Measurements from ENCODE around the gene GPR89B.
"Not testable (repeated sequence)": the region's sequence is repeated elsewhere in the genome, so short reads cannot be mapped to it uniquely, and the experiment has no call there.

The GPR89B gene

DNA sequence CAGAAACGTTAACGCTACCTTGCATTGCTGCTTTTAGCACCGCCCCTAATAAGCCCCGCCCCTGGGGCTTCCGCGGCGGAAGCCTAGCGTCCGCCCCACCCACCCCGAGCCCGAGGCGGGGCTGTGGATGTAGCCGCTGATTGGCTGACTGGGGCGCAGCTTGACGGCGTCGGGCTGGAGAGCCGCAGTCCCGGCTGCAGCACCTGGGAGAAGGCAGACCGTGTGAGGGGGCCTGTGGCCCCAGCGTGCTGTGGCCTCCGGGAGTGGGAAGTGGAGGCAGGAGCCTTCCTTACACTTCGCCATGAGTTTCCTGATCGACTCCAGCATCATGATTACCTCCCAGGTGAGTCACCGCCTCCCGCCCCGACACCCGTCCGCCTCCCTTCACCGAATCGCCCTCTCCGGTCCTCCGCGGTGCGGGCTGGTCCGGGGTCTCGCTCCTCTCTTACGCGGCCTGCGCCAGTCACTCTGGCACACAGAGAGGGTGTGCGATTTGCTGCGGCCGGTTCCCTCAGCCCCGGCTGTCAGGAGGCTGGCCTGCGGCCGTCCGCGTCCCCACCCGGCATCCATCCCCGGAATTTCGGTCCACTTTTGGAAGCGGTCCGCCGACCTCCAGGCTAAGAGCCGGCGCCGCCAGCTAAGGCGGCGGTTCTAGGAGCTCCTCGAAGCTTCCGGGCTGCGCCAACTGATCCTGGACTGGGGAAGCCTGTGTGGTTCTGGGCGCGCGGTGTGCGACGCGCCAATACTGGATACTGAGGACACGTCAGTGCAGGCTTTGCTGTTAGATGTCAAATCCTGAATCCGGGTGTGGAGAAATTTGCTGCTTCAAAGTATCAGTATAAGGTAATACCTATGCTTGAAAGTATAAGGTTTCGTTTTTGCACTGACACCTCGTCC is at the start of gene GPR89B:
Gene GPR89B, plus strand, starts transcription at position 185 of the 897 bp plus-strand sequence. Its CDS starts 117 bp downstream, at position 302.
- H3K4me3 Mint-ChIP-seq = peak within 1 kb of the TSS; percentile 79
- H3K27ac Mint-ChIP-seq = peak within 1 kb of the TSS; percentile 85
- peaks cover 28% of the 10 kb centered on the region for H3K4me1 Mint-ChIP-seq
- CTCF ChIA-PET, H3K27me3 Mint-ChIP-seq, H3K9me3 Mint-ChIP-seq, H3K36me3 Mint-ChIP-seq: not testable (repeated sequence)
- DNase-seq = peak; percentile 96

DNA sequence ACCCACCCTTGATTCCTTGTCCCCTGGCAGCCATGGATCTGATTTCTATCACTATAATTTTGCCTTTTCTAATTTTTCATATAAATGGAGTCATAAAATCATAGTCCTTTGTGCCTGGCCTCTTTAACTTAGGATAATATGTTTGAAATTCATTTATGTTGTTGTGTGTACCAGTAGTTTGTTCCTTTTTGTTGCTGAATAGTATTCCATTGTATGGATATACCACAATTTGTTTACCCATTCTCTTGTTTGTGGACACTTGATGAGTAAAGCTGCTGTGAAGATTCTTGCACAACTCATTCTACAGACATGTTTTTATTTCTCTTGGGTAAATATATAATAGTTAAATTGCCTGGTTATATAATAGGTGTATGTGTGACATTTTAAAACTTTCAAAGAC is 48.3 kb upstream of the GPR89B start:
- peaks cover 3% of the 10 kb centered on the region for H3K9me3 Mint-ChIP-seq
- H3K36me3 Mint-ChIP-seq = no peaks in the 10 kb centered on the region
- no peak for DNase-seq
- no peak overlapping the region for H3K27ac Mint-ChIP-seq
- H3K27me3 Mint-ChIP-seq = peaks cover 18% of the 10 kb centered on the region
- no peak overlapping the region for H3K4me3 Mint-ChIP-seq
- CTCF ChIA-PET = no interaction called here
- no peaks in the 10 kb centered on the region for H3K4me1 Mint-ChIP-seq

DNA sequence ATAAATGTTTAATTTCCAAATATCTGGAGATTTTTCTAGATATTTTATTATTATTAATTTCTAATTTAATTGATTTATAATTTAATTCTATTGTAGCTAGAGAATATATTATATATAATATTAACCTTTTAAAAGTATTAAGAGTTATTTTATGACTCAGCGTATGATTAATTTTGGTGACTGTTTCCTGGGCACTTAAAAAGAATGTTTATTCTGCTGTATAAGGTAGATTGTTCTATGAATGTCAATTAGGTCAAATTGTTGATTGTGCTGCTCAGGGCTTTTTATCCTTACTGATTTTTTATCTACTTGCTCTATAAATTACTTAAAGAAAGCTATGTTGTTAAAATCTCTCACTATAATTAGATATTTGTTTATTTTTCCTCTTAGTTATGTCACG is 45.7 kb upstream of the GPR89B start:
- CTCF ChIA-PET = interaction anchor here (0.6 to 1.4 kb wide), 2 partner anchors 9 to 10 kb away, joined by 3 to 4 read pairs; no protein-coding TSS in a partner anchor
- no peaks in the 10 kb centered on the region for H3K36me3 Mint-ChIP-seq
- no peaks in the 10 kb centered on the region for H3K4me1 Mint-ChIP-seq
- H3K4me3 Mint-ChIP-seq = no peak overlapping the region
- no peak for DNase-seq
- H3K27me3 Mint-ChIP-seq = peaks cover 16% of the 10 kb centered on the region
- H3K9me3 Mint-ChIP-seq = peaks cover 3% of the 10 kb centered on the region
- no peak overlapping the region for H3K27ac Mint-ChIP-seq

DNA sequence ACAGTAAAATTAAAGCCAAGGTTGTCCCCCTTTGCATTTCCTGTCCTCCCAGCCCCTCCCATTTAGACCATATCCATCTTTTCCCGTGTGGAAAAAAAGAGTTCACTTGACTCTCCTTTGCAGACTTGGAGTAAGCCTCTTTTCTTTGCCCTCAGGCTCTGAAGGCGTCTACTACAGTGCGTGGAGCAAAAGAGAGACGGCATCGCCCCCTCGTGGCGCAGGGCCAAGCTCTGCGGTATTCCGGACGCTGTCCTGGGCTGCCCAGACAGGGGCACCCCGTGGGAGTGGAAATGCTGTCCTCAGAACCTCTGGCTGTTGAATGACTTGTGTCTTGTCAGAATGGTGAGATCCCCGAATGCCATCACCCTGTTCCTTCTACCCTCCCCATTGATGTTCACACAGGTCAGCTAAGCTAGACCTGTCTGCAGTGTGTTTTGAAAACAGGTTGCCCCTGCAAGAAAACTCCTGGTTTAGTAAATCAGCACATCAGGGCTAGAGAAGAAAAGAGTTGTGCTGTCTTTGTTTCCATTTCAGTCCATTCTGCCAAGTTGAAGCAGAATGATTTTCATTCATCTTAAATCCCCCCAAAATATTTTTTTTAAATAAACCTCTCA is 37.9 kb upstream of the GPR89B start:
- peak; percentile 78 for DNase-seq
- Mint-ChIP-seq H3K4me1 (no peaks in the 10 kb centered on the region), H3K27ac (no peak overlapping the region), H3K4me3 (no peak overlapping the region), H3K9me3 (no peaks in the 10 kb centered on the region), H3K27me3 (peaks cover 8% of the 10 kb centered on the region), H3K36me3 (no peaks in the 10 kb centered on the region)
- CTCF ChIA-PET = interaction anchor here (0.7 to 1.4 kb wide), 11 partner anchors 21 to 500 kb away, joined by 3 to 6 read pairs (median 3); no protein-coding TSS in a partner anchor

DNA sequence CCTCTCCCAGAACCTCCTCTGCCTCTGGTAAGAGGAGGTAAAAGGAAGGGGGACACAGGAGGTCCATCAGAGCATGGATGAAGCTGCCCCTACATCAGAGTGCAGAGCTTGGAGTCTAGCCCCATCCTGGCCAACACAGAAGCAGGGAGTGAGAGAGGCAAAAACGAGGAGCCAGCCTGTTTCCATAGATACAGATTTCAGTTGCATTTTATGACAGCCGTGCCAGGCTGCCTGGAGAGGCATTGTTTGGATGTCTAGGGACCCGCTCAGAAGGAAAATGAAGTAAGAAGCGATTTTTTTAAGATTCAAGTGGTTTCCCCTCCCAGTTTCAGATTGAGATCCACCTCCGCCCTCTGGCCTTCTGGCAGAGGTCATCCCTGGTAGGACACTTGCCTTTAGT is 37.1 kb upstream of the GPR89B start:
- no peak overlapping the region for H3K27ac Mint-ChIP-seq
- no peaks in the 10 kb centered on the region for H3K36me3 Mint-ChIP-seq
- no peak for DNase-seq
- no peaks in the 10 kb centered on the region for H3K4me1 Mint-ChIP-seq
- H3K4me3 Mint-ChIP-seq = no peak overlapping the region
- H3K27me3 Mint-ChIP-seq = peaks cover 8% of the 10 kb centered on the region
- no peaks in the 10 kb centered on the region for H3K9me3 Mint-ChIP-seq
- CTCF ChIA-PET = interaction anchor here (0.6 to 2.5 kb wide), 7 partner anchors 8 to 400 kb away, joined by 3 to 20 read pairs (median 4); no protein-coding TSS in a partner anchor

DNA sequence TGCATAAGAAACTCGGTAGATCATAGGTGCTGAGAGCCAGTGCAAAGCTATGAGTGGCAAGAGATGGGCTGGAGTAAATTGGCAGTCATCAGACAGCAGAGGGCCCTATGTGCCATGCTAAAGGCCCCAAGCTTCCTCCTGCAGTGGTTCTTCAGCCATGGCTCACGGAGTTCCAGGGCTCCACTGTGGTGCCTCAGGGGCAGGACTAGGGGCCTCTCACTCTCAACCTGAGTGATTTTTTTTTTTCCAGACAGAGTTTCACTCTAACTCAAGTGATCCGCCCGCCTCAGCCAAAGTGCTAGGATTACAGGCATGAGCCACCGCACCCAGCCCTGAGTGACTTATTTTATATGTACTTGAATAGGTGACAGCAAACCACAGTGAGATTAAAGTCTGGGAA is 36.0 kb upstream of the GPR89B start:
- H3K36me3 Mint-ChIP-seq = no peaks in the 10 kb centered on the region
- no peaks in the 10 kb centered on the region for H3K9me3 Mint-ChIP-seq
- CTCF ChIA-PET = interaction anchor here (0.8 to 2.9 kb wide), 25 partner anchors 9 to 619 kb away, joined by 3 to 20 read pairs (median 5); no protein-coding TSS in a partner anchor
- no peak overlapping the region for H3K4me3 Mint-ChIP-seq
- no peak overlapping the region for H3K27ac Mint-ChIP-seq
- H3K27me3 Mint-ChIP-seq = peaks cover 4% of the 10 kb centered on the region
- no peaks in the 10 kb centered on the region for H3K4me1 Mint-ChIP-seq
- DNase-seq = peak; percentile 28

- Mint-ChIP-seq H3K27me3 (peaks cover 4% of the 10 kb centered on the region), H3K4me1 (no peaks in the 10 kb centered on the region), H3K4me3 (no peak overlapping the region), H3K27ac (no peak overlapping the region), H3K36me3 (no peaks in the 10 kb centered on the region), H3K9me3 (no peaks in the 10 kb centered on the region)
- CTCF ChIA-PET = interaction anchor here (0.6 to 2.9 kb wide), 35 partner anchors 8 to 619 kb away, joined by 3 to 20 read pairs (median 4); no protein-coding TSS in a partner anchor
- peak; percentile 48 for DNase-seq
Measured at GRCh38 chr1:147892731-147893214, 35.4 kb upstream of the GPR89B start.

DNA sequence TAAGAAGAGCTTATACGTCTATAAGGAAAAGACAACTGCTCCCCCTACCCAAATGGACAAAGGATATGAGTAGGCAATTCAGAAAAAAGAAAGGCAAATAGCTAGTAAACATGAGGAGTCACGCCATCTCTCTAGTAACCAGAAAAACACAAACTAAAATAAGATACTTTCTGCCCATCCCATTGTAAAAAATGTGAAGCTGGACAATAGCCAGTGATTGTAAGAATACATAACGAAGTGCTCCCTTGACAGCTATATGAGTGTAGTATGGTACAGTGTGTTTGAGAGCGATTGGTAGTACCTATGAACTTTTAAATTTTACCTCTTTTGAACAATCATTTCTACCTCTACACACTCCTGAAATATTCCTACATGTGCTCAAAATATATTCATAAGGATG is 33.1 kb upstream of the GPR89B start:
- Mint-ChIP-seq H3K27ac (no peak overlapping the region), H3K27me3 (peaks cover 16% of the 10 kb centered on the region), H3K36me3 (no peaks in the 10 kb centered on the region), H3K4me1 (no peaks in the 10 kb centered on the region), H3K4me3 (no peak overlapping the region), H3K9me3 (no peaks in the 10 kb centered on the region)
- CTCF ChIA-PET = interaction anchor here (0.7 kb wide), 1 partner anchor 576 kb away, joined by 3 read pairs; no protein-coding TSS in a partner anchor
- no peak for DNase-seq

DNA sequence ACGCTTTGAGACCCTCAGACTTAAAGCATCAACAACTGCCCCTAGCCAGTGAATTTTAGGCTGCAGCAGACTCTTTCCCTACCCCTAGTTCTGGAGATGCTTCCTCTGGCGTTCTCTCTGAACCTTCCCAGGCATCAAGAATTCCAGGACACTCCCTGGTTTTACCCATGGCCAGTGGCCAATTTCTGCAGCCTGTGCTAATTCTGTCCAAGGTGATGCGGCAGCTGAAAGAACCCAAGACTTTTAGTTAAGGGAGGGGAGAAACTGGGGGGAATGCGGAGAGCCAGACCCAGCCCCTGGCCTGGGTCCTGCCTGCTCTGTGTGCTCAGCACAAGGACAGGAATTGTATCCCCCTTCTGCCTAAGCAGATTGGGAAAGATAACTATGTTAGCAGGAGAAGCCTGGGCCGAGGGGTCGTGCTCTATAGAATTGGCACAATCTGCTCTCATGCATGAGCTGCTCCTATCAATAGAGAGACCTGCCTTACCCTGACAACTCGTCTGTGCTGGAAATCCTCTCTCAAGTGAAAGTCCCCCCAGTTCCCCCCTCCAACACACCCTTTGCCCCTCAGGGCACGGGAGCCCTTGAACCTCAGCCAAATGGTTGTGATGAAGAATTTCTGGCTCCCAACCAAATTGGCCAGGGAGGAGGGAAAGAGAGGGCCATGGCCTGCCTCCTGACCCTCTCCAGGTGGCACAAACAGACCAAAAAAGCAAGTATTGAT is 31.0 kb upstream of the GPR89B start:
- no peaks in the 10 kb centered on the region for H3K4me1 Mint-ChIP-seq
- CTCF ChIA-PET = no interaction called here
- H3K4me3 Mint-ChIP-seq = no peak overlapping the region
- H3K9me3 Mint-ChIP-seq = no peaks in the 10 kb centered on the region
- no peaks in the 10 kb centered on the region for H3K36me3 Mint-ChIP-seq
- H3K27me3 Mint-ChIP-seq = peaks cover 15% of the 10 kb centered on the region
- H3K27ac Mint-ChIP-seq = no peak overlapping the region
- DNase-seq = no peak

DNA sequence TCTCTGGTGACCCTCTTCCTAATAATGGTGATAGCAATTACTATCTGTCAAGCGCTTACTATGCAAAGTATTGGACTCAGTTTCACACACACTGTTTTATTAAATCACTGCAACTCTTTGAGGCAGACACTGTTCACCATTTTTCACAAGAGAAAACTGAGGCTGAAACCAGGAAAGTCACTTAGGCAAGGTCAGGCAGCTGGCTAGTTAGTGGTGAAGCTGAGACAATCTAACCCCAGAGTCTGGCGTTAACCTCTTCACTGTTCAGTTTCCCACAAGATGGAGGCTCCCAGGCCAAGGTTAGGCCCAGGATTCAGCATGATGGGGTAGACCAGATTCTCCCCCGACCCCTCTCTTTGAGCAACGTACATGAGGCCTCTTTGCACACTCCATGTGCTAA is 30.4 kb upstream of the GPR89B start:
- no peak for DNase-seq

DNA sequence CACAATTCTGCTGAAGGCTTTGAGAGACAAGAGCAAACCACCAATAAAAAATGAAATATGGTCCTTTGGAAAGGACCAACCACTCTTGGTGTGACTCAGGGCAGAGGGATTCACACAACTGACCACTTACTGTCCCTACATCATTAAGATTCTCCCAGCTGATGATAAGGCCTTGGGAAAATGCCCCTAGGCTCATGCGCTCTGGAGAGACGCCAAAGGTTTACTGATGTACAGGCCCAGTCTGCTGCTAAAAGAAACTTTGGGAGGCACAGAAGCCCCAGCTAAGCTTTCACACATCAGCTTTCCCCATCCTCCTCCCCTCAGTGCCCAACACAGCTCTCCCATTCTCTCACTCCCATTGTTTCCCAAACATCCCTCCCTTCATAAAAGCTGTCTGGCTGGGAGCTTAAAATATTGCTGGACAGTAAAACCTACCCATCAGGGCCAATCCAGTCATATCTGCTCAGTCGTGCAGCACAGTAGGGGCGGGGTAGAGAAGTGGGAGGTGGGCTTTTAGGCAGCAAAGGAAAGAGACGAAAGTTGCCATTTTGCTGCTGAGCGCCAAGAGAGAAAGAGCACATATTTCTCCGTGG is 25.9 kb upstream of the GPR89B start, which contains the start of gene GJA8:
Gene GJA8, plus strand, starts transcription at position 543 of the 593 bp plus-strand sequence. CDS start 5,161 bp downstream, outside the sequence.
- H3K27me3 Mint-ChIP-seq = peaks cover 22% of the 10 kb centered on the region
- H3K4me3 Mint-ChIP-seq = no peak within 1 kb of the TSS
- H3K27ac Mint-ChIP-seq = no peak within 1 kb of the TSS
- CTCF ChIA-PET = interaction anchor here (1.6 kb wide), 1 partner anchor 10 kb away, joined by 10 read pairs; no protein-coding TSS in a partner anchor
- no peaks in the 10 kb centered on the region for H3K36me3 Mint-ChIP-seq
- peaks cover 7% of the 10 kb centered on the region for H3K4me1 Mint-ChIP-seq
- no peaks in the 10 kb centered on the region for H3K9me3 Mint-ChIP-seq
- DNase-seq = no peak

More for the DNA sequence above, 30.4 kb upstream of the GPR89B start:
- Mint-ChIP-seq H3K4me1 (no peaks in the 10 kb centered on the region), H3K4me3 (no peak overlapping the region), H3K36me3 (no peaks in the 10 kb centered on the region), H3K27me3 (peaks cover 21% of the 10 kb centered on the region), H3K27ac (no peak overlapping the region), H3K9me3 (no peaks in the 10 kb centered on the region)
- CTCF ChIA-PET = no interaction called here

DNA sequence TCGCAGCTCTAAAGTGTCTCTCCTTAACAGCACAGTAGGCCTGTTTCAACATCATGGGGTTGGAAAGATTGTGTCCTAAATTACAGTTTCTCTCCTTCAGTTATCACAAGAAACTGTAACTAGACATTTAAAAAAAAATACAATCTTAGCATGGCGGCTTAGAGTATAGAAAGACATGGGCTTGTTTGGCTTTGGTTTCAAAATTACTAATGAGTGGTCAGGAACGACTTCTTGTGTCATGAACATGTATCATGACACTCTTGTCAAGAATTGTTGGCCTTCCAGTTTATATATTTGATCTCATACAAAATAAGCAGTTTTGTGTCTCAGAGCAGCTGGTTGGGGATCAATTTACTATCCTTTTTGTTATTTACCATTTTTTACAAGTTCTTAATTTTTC is 23.5 kb upstream of the GPR89B start:
- Mint-ChIP-seq H3K36me3 (no peaks in the 10 kb centered on the region), H3K9me3 (no peaks in the 10 kb centered on the region), H3K27me3 (peaks cover 25% of the 10 kb centered on the region), H3K4me3 (no peak overlapping the region), H3K27ac (no peak overlapping the region), H3K4me1 (peaks cover 7% of the 10 kb centered on the region)
- CTCF ChIA-PET = interaction anchor here (1.4 to 3.2 kb wide), 2 partner anchors 10 to 12 kb away, joined by 3 to 10 read pairs; no protein-coding TSS in a partner anchor
- DNase-seq = no peak

DNA sequence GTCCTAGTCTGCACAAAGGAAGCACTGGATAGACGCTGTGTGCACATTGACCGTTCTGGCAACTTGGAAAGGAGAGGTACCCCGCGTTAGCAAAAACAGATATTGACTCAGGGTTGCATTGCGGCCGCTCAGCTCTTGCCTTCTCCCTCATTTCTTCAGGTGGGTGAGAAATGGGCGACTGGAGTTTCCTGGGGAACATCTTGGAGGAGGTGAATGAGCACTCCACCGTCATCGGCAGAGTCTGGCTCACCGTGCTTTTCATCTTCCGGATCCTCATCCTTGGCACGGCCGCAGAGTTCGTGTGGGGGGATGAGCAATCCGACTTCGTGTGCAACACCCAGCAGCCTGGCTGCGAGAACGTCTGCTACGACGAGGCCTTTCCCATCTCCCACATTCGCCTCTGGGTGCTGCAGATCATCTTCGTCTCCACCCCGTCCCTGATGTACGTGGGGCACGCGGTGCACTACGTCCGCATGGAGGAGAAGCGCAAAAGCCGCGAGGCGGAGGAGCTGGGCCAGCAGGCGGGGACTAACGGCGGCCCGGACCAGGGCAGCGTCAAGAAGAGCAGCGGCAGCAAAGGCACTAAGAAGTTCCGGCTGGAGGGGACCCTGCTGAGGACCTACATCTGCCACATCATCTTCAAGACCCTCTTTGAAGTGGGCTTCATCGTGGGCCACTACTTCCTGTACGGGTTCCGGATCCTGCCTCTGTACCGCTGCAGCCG is 20.3 kb upstream of the GPR89B start:
- DNase-seq = no peak
- H3K27ac Mint-ChIP-seq = no peak overlapping the region
- peaks cover 14% of the 10 kb centered on the region for H3K27me3 Mint-ChIP-seq
- CTCF ChIA-PET = interaction anchor here (1.1 kb wide), 1 partner anchor 15 kb away, joined by 3 read pairs; no protein-coding TSS in a partner anchor
- no peaks in the 10 kb centered on the region for H3K9me3 Mint-ChIP-seq
- no peaks in the 10 kb centered on the region for H3K36me3 Mint-ChIP-seq
- H3K4me3 Mint-ChIP-seq = no peak overlapping the region
- H3K4me1 Mint-ChIP-seq = peaks cover 7% of the 10 kb centered on the region

All from activated naive CD4-positive, alpha-beta T cell treated with anti-CD3 and anti-CD28 coated beads, Interleukin-2, amount 10 ng/mL, durations not matched to agents 7 days and 5 days (primary cell).